Measurements from ENCODE around the gene SLC6A13.

GRCh38 chr12:272942-273341 is 10.3 kb upstream of the SLC6A13 start:
- TF ChIP-seq CTCF (IDR thresholded peaks at IDR 0.05): no peak
- no peak for TF ChIP-seq POLR2A (IDR thresholded peaks at IDR 0.05)

Measured in Peyer's patch (tissue), 4 donors.